HG03558 (cell line): ENCODE measurements around the gene CEBPB.

ENCODE experiments used
- ATAC-seq: cut with Tn5 transposase; IDR thresholded peaks from one replicate; pipeline ENCODE4 v1.9.1; 2021; ENCODE audit warnings: moderate number of reproducible peaks; ENCODE audit not compliant: unreplicated experiment; ENCODE audit errors: extremely low read depth

The CEBPB gene

GRCh38 chr20:50223039-50224005, 32.7 kb downstream of the CEBPB start:
- no peak for ATAC-seq

- ATAC-seq = no peak
Measured at GRCh38 chr20:50224052-50224451, 33.4 kb downstream of the CEBPB start.

GRCh38 chr20:50224531-50225255, 34.1 kb downstream of the CEBPB start:
- ATAC-seq = no peak

GRCh38 chr20:50226093-50226974, 35.7 kb downstream of the CEBPB start:
- no peak for ATAC-seq

GRCh38 chr20:50227506-50227905, 36.9 kb downstream of the CEBPB start:
- ATAC-seq = no peak

GRCh38 chr20:50229156-50229607, 38.6 kb downstream of the CEBPB start:
- ATAC-seq = no peak

GRCh38 chr20:50230184-50230583, 39.6 kb downstream of the CEBPB start:
- ATAC-seq = no peak

GRCh38 chr20:50230871-50231560, 40.4 kb downstream of the CEBPB start:
- ATAC-seq = no peak

- no peak for ATAC-seq
Measured at GRCh38 chr20:50231854-50232253, 41.2 kb downstream of the CEBPB start.

- ATAC-seq = no peak
Measured at GRCh38 chr20:50232651-50233324, 42.2 kb downstream of the CEBPB start.

GRCh38 chr20:50233325-50234212, 42.9 kb downstream of the CEBPB start:
- ATAC-seq = no peak

- no peak for ATAC-seq
Measured at GRCh38 chr20:50234288-50234687, 43.7 kb downstream of the CEBPB start.

- ATAC-seq = no peak
Measured at GRCh38 chr20:50237349-50237748, 46.7 kb downstream of the CEBPB start.

- ATAC-seq = no peak
Measured at GRCh38 chr20:50238081-50238800, 47.6 kb downstream of the CEBPB start.

GRCh38 chr20:50240092-50240491, 49.5 kb downstream of the CEBPB start:
- no peak for ATAC-seq

- no peak for ATAC-seq
Measured at GRCh38 chr20:50242178-50242514, 51.5 kb downstream of the CEBPB start.
